ENCODE measurements around the gene SERPINB3.

- TF ChIP-seq POLR2A (IDR thresholded peaks at IDR 0.05) (no peak), POLR2AphosphoS5 (IDR thresholded peaks at IDR 0.05) (no peak), EP300 (IDR thresholded peaks at IDR 0.05) (no peak)
- TF ChIP-seq, protein P1, sequence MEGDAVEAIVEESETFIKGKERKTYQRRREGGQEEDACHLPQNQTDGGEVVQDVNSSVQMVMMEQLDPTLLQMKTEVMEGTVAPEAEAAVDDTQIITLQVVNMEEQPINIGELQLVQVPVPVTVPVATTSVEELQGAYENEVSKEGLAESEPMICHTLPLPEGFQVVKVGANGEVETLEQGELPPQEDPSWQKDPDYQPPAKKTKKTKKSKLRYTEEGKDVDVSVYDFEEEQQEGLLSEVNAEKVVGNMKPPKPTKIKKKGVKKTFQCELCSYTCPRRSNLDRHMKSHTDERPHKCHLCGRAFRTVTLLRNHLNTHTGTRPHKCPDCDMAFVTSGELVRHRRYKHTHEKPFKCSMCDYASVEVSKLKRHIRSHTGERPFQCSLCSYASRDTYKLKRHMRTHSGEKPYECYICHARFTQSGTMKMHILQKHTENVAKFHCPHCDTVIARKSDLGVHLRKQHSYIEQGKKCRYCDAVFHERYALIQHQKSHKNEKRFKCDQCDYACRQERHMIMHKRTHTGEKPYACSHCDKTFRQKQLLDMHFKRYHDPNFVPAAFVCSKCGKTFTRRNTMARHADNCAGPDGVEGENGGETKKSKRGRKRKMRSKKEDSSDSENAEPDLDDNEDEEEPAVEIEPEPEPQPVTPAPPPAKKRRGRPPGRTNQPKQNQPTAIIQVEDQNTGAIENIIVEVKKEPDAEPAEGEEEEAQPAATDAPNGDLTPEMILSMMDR (IDR thresholded peaks at IDR 0.05): no peak
These were observed 42.0 kb downstream of the SERPINB3 start for GRCh38 chr18:63619661-63620060.
